ENCODE results near the gene CYP27B1. TPM values are rescaled to one million over a fixed set of nuclear protein-coding genes. Genes with fewer than 3 reads are reported as not detected.

The CYP27B1 gene
- total and polyA plus RNA-seq, 9 of the 15 experiments (the other 6 are each of a cell fraction or from before 2014, with no cell fraction given): 0.18 to 4.2 (median 1.8) TPM

DNA sequence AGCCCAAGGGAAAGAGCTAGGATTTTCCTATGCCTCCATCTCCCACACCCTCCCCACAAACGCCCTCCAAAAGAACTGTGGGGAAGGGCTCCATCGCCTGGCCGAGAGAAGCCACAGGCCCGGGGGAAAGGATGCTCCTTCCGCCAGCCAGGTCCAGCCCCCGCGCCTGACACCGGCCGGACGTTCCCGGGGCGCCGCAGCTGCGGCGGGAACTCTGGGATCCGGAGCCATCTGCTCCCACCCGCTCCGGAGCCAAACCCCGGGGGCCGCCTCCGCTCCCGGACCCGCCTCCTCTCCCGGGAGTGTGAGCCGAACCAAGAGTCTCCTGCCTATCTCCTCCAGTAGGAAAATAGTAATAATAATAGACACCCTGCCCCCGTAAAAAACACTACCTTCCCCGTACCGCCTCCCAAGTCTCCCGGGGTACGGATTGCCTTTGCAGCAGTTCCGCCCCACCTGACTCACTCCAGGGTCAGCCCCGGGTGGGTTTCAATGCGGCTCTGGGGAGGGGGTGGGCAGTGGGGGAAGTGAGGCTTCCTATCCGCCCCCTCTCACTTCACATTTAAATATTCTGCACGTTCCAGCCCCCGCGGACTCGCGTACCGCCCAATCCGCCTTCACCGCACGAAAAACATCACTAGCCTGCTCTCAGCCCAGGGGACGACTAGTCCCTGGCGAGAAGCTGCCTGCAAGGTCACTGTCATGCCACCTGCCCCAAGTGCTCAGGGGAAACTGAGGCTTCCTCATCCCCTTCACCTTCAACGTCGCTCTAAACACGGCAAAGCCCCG is 30.7 kb downstream of the CYP27B1 start (continued):
- no peak for TF ChIP-seq XRCC5 (IDR thresholded peaks at IDR 0.05; ENCODE audit: low read depth, low read length)
- TF ChIP-seq MEF2A (IDR thresholded peaks at IDR 0.05; ENCODE audit: control insufficient read depth, low read depth, low read length): no peak
- no peak for TF ChIP-seq CBX8 (IDR thresholded peaks at IDR 0.05; ENCODE audit: borderline replicate concordance, extremely low read depth, low read depth, low read length, poor library complexity, severe bottlenecking)
- TF ChIP-seq, protein P1, sequence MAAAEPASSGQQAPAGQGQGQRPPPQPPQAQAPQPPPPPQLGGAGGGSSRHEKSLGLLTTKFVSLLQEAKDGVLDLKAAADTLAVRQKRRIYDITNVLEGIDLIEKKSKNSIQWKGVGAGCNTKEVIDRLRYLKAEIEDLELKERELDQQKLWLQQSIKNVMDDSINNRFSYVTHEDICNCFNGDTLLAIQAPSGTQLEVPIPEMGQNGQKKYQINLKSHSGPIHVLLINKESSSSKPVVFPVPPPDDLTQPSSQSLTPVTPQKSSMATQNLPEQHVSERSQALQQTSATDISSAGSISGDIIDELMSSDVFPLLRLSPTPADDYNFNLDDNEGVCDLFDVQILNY (CRISPR knock-in tag; IDR thresholded peaks at IDR 0.05): no peak
- no peak for TF ChIP-seq CHD4 (IDR thresholded peaks at IDR 0.05; ENCODE audit: insufficient read depth, insufficient replicate concordance, low read depth, low read length, poor library complexity, severe bottlenecking)
- TF ChIP-seq ZNF282 (CRISPR knock-in tag; IDR thresholded peaks at IDR 0.05): no peak
- TF ChIP-seq ZBTB7A (IDR thresholded peaks at IDR 0.05; ENCODE audit: borderline replicate concordance, control insufficient read depth, low read depth, low read length): peak; percentile 84; the same call in 1 of the 2 replicates
- no peak for TF ChIP-seq MCM7 (IDR thresholded peaks at IDR 0.05)
- TF ChIP-seq MXI1 (IDR thresholded peaks at IDR 0.05; ENCODE audit: low read depth, low read length): no peak
- no peak for TF ChIP-seq POLR2B (IDR thresholded peaks at IDR 0.05; ENCODE audit: low read depth, partially characterized antibody)
- no peak for TF ChIP-seq SREBF1 (IDR thresholded peaks at IDR 0.05; ENCODE audit: borderline replicate concordance, low read depth, low read length)
- no peak for TF ChIP-seq PRPF4 (IDR thresholded peaks at IDR 0.05; ENCODE audit: insufficient read depth, low read depth, low read length, poor library complexity, severe bottlenecking)
- TF ChIP-seq DDX20 (tag; IDR thresholded peaks at IDR 0.05; ENCODE audit: low read depth): no peak
- no peak for TF ChIP-seq ZNF785 (CRISPR knock-in tag; IDR thresholded peaks at IDR 0.05)
- no peak for TF ChIP-seq MXD1 (CRISPR knock-in tag; IDR thresholded peaks at IDR 0.05; ENCODE audit: borderline replicate concordance, poor library complexity, severe bottlenecking)
- TF ChIP-seq KDM2B (CRISPR knock-in tag; IDR thresholded peaks at IDR 0.05): no peak
- TF ChIP-seq, protein P2, sequence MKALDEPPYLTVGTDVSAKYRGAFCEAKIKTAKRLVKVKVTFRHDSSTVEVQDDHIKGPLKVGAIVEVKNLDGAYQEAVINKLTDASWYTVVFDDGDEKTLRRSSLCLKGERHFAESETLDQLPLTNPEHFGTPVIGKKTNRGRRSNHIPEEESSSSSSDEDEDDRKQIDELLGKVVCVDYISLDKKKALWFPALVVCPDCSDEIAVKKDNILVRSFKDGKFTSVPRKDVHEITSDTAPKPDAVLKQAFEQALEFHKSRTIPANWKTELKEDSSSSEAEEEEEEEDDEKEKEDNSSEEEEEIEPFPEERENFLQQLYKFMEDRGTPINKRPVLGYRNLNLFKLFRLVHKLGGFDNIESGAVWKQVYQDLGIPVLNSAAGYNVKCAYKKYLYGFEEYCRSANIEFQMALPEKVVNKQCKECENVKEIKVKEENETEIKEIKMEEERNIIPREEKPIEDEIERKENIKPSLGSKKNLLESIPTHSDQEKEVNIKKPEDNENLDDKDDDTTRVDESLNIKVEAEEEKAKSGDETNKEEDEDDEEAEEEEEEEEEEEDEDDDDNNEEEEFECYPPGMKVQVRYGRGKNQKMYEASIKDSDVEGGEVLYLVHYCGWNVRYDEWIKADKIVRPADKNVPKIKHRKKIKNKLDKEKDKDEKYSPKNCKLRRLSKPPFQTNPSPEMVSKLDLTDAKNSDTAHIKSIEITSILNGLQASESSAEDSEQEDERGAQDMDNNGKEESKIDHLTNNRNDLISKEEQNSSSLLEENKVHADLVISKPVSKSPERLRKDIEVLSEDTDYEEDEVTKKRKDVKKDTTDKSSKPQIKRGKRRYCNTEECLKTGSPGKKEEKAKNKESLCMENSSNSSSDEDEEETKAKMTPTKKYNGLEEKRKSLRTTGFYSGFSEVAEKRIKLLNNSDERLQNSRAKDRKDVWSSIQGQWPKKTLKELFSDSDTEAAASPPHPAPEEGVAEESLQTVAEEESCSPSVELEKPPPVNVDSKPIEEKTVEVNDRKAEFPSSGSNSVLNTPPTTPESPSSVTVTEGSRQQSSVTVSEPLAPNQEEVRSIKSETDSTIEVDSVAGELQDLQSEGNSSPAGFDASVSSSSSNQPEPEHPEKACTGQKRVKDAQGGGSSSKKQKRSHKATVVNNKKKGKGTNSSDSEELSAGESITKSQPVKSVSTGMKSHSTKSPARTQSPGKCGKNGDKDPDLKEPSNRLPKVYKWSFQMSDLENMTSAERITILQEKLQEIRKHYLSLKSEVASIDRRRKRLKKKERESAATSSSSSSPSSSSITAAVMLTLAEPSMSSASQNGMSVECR (CRISPR knock-in tag; IDR thresholded peaks at IDR 0.05): 0 out of 2 replicates have a peak, but pooled peaks have one; percentile 31
